AG08395 (cell line): Measurements from ENCODE around the gene RTN4RL2.

Experiments used
- DNase-seq: peaks from one replicate; pipeline ENCODE4 v3.0.0; 2012; ENCODE audit warnings: mixed read lengths, low spot score

RTN4RL2 gene

DNA sequence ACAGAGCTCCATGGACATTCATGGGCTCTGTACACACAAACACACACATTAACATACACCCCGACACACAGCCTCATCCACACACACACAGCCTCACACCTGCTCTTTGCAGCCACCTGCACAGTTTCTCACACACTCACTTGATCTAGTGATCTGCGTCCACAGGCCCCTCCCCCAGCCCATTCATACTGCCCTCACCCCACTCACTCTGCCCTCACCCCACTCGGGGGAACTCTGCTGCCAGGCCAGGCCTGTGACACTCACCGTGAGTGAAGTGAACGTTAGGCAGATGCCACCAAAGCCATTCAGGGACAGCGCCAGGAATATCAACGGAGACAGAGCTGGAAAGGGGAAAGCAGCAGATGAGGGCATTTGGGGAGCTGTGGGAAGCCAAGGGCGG, 40.2 kb downstream of the RTN4RL2 start:
- DNase-seq = no peak

DNA sequence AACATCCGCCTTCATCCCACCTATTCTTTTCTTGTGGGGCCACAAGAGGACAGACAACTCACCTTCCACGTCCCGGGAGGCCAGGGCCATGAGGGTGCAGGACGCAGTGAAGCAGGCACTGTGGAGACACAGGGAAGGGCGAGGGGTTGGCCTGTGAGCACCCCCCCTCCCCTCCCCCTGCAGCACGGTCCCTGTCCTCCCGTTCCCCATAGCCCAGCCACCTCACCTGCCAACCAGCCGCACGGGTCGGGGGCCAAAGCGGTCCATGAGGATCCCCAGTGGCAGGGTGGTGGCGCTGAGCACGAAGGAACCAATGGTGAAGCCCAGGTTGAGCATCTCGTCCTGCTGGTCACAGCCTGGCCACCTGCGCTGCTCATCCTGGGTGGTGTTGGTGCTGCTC, 40.6 kb downstream of the RTN4RL2 start:
- no peak for DNase-seq

DNA sequence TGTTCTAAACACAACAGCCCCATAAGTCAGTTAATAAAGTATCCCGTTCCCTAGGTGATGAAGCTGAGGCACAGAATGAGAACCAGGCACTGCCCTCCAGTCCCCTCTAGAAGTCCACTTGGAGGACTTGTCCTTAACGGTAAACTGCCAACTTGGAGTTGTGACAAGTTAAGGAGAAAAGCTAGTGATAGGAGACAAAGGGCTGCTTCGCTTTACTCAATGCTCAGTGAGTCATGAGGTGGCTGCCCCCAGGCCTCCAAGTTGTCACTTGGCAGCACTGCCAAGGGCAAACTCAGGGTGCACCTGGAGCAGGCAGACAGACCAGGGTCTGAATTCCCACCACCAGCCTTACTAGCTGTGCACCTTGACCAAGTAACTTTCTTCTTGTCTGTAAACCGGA, 41.6 kb downstream of the RTN4RL2 start:
- DNase-seq = no peak

DNA sequence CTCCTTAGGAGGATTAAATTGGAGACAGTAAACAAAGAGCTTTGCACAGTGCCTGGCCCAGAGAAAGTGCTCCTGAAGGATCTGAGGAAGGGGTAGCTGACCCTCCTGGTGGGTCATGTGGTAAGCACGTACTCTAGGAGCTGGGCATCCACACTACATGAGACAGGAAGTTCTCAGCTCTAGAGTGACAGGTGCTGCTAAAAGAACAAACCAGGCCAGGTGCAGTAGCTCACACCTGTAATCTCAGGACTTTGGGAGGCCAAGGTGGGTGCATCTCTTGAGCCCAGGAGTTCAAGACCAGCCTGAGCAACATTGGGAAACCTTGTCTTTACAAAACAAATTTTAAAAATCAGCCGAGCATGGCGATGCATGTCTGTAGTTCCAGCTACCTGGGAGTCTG, 42.0 kb downstream of the RTN4RL2 start:
- no peak for DNase-seq

DNA sequence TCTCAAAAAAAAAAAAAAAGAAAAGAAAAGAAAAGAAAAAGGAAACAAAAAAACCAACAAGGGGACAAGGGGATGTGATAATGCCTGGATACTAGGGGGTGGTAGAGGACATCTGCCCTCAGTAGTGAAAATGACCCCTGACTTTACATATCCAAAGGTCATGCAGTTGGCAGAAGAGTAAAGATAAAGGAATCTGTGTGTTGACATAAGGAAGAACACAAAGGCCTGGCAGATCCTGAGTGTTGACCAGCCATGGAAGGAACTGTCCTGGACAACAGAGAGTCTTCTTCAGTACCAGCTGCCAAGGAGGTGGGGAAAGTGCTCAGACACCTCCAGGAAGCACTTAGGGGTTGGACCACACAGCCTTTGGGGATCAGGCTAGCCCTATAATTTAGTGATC, 42.5 kb downstream of the RTN4RL2 start:
- DNase-seq = no peak

DNA sequence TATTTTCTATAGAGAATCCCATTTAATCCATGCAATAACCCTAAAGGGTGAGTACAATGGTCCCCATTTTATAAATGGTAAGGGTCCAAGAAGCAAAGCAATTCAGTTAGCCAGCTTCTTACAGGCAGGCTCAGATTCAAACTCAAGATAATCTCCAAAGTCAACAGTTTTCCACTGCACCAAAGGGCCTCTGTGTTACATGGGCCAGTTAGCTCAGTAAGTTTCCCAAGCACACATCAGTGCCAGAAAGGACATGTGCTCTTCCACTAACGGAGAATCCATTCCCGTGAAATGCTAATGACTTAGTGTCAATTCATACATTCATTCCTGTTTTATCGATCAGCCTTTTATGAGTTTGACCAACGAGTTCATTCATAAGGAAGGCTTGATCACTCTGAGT, 44.2 kb downstream of the RTN4RL2 start:
- no peak for DNase-seq

DNA sequence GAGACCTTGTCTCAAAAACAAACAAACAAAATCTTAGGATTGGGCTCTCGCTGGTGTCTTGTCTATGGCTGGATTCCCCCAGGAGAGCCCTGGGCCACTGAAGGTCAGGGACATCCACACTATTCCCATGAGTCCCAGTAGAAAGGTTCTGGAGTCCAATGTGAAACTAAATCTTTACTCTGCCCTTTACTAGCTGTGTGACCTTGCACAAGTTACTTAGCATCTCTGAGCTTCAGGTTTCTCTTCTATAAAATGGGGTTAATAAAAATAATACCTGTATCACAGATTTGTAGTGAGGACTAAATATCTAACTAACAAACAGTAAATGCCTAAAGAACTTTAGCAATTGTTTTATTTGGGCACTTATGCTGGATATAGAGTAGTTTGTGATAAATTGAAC, 46.2 kb downstream of the RTN4RL2 start:
- no peak for DNase-seq

DNA sequence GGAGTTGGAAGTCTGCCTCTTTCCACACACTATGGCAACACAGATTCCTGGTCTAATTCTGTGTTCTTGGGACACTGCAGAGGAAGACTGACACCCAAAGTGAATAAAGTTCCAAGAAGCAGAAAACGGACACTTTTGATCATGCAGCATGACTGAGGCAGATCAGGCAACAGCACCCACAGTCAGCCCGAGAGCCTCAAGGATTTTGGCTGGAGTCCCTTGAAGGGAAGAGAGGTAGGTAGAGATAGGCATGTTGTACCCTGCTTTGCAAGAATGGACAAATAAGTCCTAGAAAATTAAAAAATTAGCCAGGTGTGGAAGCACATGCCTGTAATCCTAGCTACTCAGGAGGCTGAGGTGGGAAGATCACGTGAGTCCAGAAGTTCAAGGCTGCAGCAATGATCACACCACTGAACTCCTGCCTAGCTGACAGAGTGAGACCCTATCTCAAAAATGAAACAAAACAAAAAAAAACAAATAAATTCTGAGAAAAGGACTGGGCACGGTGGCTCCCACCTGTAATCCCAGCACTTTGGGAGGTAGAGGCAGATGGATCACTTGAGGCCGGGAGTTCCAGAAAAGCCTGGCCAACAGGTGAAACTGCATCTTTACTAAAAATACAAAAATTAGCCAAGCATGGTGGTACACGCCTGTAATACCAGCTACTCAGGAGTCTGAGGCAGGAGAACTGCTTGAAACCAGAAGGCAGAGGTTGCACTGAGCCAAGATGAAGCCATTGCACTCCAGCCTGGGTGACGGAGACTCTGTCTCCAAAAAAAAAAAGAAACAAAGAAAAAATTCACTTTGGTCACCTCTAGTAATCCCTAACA, 48.2 kb downstream of the RTN4RL2 start:
- no peak for DNase-seq

DNA sequence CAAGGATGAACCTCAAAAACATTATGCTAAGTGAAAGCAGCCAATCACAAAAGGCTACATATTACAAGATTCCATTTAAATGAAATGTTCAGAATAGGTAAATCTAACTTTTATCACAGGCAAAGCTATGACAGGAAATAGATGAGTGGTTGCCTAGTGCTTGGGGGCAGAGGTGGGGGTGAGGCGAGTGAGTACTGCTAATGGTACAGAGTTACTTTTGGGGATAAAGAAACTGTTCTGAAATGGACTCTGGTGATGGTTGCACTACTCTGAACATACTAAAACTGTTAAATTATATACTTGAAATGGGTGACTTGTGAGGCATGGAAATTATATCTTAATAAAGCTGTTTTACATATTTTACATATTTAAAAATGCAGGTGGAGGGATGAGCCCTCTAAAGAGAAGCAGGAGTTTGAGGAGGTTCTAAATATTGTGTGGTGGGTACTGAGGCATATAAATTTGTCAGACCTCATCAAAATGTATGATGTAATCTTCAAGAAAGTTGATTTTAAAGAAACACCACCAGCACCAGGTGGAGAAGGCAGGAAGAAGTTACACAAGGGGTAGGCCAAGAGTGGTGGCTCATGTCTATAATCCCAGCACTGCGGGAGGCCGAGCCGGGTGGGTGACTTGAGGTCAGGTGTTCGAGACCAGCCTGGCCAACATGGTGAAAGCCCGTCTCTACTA, 51.6 kb downstream of the RTN4RL2 start:
- no peak for DNase-seq

DNA sequence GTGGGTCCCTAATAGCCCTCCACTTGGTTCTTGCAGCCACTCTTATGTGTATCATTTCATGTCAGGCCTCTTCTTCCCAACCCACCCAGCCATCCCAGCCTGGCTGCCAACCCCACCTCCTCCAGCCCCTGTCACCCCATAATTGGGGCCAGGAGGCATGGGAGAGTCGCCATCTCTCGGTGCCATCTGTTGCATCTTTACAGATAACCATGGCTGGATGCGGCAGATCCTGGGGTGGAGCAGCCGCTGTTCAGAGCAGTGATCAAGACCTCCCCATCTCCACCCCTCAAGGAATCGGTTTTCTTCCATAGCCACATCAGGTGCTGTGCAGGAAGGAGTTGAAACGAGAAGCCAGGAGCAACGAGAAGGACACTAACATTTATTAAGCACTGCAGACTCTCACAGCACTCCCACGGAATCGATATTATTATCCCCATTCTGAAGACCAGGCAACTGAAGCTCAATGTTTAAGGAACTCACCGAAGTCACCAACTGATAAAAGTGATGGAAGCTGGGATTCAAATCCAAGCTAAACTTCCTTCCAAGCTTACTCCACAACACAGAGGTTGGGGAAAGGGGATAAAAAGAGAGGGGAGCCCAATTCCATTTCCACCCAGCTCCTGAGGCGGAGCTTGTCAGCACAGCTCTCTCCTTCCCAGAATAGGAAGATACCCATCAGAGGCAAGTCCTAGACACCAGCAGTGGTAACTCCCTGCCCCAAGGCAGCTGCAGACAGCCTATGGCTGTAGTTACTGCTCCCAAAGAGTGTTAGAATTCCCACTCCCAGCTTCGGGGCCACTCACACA, 52.5 kb downstream of the RTN4RL2 start:
- no peak for DNase-seq

DNA sequence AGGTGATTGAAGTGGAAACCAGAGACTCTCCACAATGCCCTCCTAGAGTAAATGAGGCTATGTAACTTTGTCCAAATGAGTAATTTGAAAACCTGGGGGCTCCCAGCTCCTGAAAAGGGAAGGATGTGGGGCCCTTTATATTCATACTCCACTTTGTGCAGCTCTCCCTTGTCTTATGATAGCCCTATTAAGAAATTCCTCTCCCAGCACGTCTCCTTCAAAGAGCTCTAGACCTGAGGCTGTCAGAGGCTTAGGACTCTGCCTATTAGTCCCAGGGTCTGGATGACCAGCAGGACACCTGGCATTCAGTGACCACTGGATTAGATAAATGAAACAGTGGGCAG, 53.1 kb downstream of the RTN4RL2 start:
- no peak for DNase-seq

DNA sequence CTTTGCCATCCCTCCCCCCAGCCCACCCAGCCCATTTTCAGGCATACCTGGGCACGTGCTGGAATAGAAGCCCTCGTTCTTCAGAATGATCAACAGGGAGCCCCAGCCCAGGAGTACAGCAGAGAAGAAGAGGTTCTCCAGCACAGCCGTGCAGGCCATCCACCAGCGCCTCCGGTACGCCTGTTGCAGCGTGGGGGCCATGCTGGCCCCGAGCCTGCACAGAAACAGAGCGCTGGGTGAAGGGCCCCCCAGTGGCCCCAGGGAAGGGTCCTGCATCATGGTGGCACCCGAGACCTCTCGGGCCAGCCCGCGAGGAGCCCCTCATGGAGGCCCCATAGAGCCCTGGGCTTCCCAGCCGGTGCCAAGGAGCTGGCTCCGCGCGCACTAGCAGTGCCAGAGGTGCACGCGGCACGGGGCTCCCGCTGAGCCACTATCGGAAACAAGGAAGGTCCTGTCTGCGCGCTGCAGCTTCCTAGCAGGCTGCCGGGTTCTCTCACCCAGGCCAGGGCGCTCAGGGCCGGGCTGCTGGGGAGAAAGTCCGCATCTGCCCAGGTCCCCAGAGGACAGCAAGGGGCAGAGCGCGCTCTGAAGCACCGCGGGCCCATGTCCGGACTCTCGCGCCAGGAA, 53.7 kb downstream of the RTN4RL2 start:
- DNase-seq = peak; percentile 39

DNA sequence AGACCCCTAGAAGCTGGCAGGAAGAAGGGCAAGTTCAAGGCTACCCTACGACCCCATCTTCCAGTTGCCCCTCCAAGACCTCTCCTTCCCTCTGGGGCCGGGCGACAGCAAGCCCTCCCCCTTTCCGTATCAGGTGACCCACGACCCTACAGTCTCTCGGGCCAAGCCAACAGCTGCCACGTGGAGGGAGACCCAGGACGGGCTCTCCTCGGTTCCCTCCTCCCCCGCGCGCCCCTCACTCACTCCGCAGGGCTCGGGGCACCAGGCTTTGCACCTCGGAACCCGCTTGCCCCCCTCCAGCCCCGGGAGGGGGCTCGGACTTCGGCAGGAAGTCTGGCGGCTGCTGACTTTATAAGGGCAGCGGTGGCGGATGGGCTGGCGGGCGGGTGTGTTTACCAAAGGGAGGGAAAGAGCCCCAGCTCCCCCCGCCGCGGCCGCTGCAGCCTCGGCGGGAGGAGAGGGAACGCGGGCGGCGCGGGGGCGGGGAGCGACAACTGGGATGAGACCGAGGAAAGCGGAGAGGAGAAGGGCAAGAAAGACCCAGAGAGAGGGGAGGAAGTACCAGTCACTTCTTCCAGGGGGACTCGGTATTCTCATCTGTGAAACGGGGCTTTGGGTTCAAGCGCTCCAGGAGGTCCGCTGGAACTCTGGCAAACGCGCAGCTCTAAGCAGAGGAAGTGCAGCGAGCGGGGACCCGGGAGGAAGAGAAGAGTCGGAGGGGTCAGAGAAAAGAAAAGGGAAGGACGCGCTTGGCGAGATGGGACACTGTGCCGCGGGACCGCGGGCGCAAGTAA, 54.4 kb downstream of the RTN4RL2 start:
- peak; percentile 57 for DNase-seq

DNA sequence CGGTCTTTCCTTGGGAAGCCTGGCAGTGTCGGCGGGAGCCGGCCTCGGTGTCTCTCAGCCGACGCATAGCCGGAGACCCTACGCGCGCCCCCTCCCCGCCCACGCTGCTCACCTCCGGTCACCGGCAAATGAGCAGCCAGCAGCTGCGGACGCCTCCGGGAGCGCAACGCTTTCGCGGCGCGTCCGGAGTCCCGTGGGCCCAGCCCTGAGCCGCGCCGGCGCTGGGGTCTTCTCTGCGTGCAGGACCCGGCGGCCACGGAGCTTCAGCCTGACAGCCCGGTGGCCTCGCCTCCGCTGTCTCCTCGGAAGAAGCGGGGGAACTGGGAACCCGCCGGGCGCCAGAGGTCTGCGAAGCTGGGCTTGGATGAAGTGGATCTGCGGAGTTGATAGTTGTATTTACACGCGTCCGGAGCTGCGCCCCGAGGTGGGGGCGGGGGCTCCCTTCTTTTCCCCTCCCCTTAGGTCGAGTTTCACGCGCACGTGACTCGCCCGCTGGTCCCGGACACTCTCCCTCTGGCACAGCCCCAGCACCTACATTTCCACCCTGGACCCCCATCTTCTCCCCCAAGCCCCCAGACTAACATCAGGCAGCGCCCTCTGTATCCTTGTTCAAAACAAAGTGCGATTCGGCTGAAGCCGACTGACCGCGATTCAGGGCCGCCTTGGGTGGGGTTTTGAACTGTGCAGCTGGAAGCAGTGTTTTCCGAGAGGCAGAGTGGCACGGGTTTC, 55.2 kb downstream of the RTN4RL2 start, which contains the start of gene SLC43A1:
TSS of gene SLC43A1 (minus strand) at position 371 of the 729 bp plus-strand sequence. CDS start 1,591 bp downstream, outside the sequence.
- peak; percentile 82 for DNase-seq

DNA sequence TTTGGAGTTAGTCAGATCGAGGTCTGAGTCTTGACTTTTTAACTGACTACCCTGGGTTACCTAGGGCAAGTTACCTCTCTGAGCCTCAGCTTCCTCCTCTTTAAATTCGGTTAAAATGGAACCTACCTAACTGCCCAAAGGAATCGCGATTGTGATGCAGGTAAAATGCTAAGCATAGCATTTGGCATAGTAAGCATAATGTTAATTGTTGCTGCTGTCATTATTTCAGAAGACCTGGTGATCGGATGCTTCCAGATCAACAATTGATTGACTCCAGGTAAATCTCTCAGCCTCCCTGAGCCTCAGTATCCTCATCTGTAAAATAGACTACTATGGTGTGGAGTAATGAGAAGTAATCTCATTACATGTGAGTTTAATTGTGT, 55.7 kb downstream of the RTN4RL2 start:
- no peak for DNase-seq

DNA sequence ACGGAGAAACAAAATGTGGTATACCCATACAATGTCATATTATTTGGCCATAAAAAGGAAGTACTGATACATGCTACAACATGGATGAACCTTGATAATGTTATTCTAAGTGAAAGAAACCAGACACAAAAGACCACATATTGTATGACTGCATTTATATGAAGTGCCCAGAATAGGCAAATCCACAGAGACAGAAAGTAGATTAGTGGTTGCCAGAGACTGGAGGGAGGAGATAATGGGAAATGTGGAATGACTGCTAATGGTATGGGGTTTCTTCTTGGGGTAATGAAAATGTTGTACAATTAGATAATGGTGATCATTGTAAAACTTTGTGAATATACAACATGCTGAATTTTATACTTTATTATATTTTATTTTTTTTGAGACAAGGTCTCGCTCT, 60.8 kb downstream of the RTN4RL2 start:
- no peak for DNase-seq

DNA sequence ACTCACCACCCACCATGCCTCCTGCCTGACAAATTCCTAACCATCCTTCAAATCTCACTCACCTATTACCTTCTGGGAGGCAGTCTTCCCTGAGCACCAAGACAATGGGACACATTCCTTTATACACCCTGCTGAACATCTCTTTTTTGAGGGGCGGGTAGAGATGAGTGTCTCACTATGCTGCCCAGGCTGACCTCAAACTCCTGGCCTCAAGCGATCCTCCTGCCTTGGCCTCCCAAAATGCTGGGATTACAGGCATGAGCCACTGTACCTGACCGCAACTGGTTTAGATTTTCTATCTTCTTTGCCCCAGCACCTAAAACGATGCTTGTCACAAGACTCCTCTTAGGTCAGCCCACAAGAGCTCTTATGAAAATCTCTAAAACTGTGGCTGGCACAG, 63.1 kb downstream of the RTN4RL2 start:
- DNase-seq = no peak
